HCT116 (cell line): ENCODE results near the gene SERINC3. TPM values are rescaled to one million over a fixed set of nuclear protein-coding genes. Genes with fewer than 3 reads are reported as not detected.

Source experiments
- ATAC-seq: fragments of 200-7000 bp; cut with Tn5 transposase; 2 replicates; pipeline ENCODE4 v1.9.1; 2020; ENCODE audit warnings: mild to moderate bottlenecking, moderate library complexity
- BruUV-seq: library from RNA; stranded (reverse); fragments of 400-500 nt; replicated peaks from 2 replicates; lab custom pipeline; 2021; lab: Mats Ljungman, UMichigan
- CTCF ChIA-PET: fragments of 300-600 bp; sonication (Branson Sonifier 250); formaldehyde crosslinking; loops from one replicate; lab custom pipeline; 2021; ENCODE audit warnings: antibody characterized with exemption; lab: Charles Lee
- POLR2A ChIA-PET: fragments of 300-600, 350-600 bp; sonication (Branson Sonifier 250); formaldehyde crosslinking; loops from one replicate; lab custom pipeline; 2021; ENCODE audit warnings: antibody characterized with exemption; lab: Charles Lee
- RAD21 ChIA-PET, 2 experiments: fragments of 300-600 bp; sonication (Branson Sonifier 250); formaldehyde crosslinking; loops; one replicate each; lab custom pipeline; 2023; ENCODE audit warnings: low total read pairs in 2 of 2; ENCODE audit not compliant: uncharacterized antibody in 2 of 2, unreplicated experiment in 2 of 2, low non-redundant PET in 1 of 2; lab: Charles Lee
- DNase-seq: peaks from one replicate; pipeline ENCODE4 v3.0.0-alpha.2; 2010; ENCODE audit warnings: low read depth, low spot score
- H2AFZ ChIP-seq: fragments of 200-600 bp; shearing (Covaris generic), sonication (generic); 2 replicates; pipeline ENCODE4 v1.6.1; 2017; ENCODE audit warnings: low read depth, mixed run types, mixed read lengths, antibody characterized with exemption, low read length; ENCODE audit not compliant: poor library complexity, severe bottlenecking
- H3K27ac ChIP-seq: 2 replicates; pipeline ENCODE4 v1.5.1; 2012; ENCODE audit warnings: low read depth, low read length
- H3K27me3 ChIP-seq: fragments of 200-600 bp; sonication (generic); 2 replicates; pipeline ENCODE4 v1.6.1; 2016; ENCODE audit warnings: mixed run types, low read length, mixed read lengths; ENCODE audit not compliant: insufficient read depth
- H3K36me3 ChIP-seq, 2 experiments: fragments of 200-500 bp in 1 of 2; fragments of 200-600 bp in 1 of 2; sonication (Bioruptor generic) in 1 of 2; sonication (generic) in 1 of 2; 2 replicates each; pipeline versions ENCODE4 v1.5.1 to v1.6.1; 2014 to 2016; ENCODE audit warnings: low read length in 2 of 2, inconsistent platforms in 1 of 2, mixed read lengths in 1 of 2, mixed run types in 1 of 2; ENCODE audit not compliant: insufficient read depth in 2 of 2, control insufficient read depth in 1 of 2
- H3K4me1 ChIP-seq, 2 experiments: fragments of 200-600 bp in 1 of 2; sonication (generic) in 1 of 2; 2 replicates each; pipeline versions ENCODE4 v1.5.1 to v1.6.1; 2012 to 2017; ENCODE audit warnings: low read length in 2 of 2, inconsistent platforms in 1 of 2, mild to moderate bottlenecking in 1 of 2, mixed read lengths in 1 of 2, mixed run types in 1 of 2, moderate library complexity in 1 of 2; ENCODE audit not compliant: insufficient read depth in 2 of 2, control insufficient read depth in 1 of 2
- H3K4me2 ChIP-seq: fragments of 200-600 bp; sonication (generic); 2 replicates; pipeline ENCODE4 v1.6.1; 2017; ENCODE audit warnings: mixed run types, low read length, mixed read lengths
- H3K4me3 ChIP-seq, 2 experiments: fragments of 200-600 bp in 1 of 2; sonication (generic) in 1 of 2; replicated peaks in 1 of 2; 2 replicates each; pipeline ENCODE4 v1.5.1; 2011 to 2016; ENCODE audit warnings: low read length in 2 of 2, control low read depth in 1 of 2, low read depth in 1 of 2, mild to moderate bottlenecking in 1 of 2, mixed read lengths in 1 of 2, mixed run types in 1 of 2
- H3K79me2 ChIP-seq: fragments of 200-600 bp; sonication (generic); 2 replicates; pipeline ENCODE4 v1.6.1; 2017; ENCODE audit warnings: mild to moderate bottlenecking, mixed run types, low read length, moderate library complexity, mixed read lengths; ENCODE audit not compliant: insufficient read depth
- H3K9ac ChIP-seq: fragments of 200-600 bp; sonication (generic); 2 replicates; pipeline ENCODE4 v1.6.1; 2016; ENCODE audit warnings: low read length, mixed read lengths
- H3K9me2 ChIP-seq: fragments of 200-600 bp; sonication (generic), shearing (Covaris generic); 2 replicates; pipeline ENCODE4 v1.6.1; 2017; ENCODE audit warnings: mixed run types, mild to moderate bottlenecking, moderate library complexity; ENCODE audit not compliant: insufficient read depth
- H3K9me3 ChIP-seq, 2 experiments: fragments of 200-500 bp in 1 of 2; fragments of 200-600 bp in 1 of 2; sonication (Bioruptor generic) in 1 of 2; sonication (generic) in 1 of 2; 2 replicates each; pipeline ENCODE4 v1.6.1; 2014 to 2017; ENCODE audit warnings: low read length in 2 of 2, mixed read lengths in 2 of 2, inconsistent platforms in 1 of 2, low read depth in 1 of 2, mild to moderate bottlenecking in 1 of 2, mixed run types in 1 of 2, moderate library complexity in 1 of 2; ENCODE audit not compliant: control insufficient read depth in 1 of 2, insufficient read depth in 1 of 2
- H4K20me1 ChIP-seq: fragments of 200-600 bp; sonication (generic), shearing (Covaris generic); 2 replicates; pipeline ENCODE4 v1.6.1; 2017; ENCODE audit warnings: mixed run types, mild to moderate bottlenecking, moderate library complexity; ENCODE audit not compliant: insufficient read depth
- CBX3 ChIP-seq: IDR thresholded peaks from 2 replicates; pipeline ENCODE4 v1.6.1; 2012; ENCODE audit warnings: low read depth
- CEBPB ChIP-seq: IDR thresholded peaks from 2 replicates; pipeline ENCODE4 v1.6.1; 2012; ENCODE audit warnings: low read depth
- ELF1 ChIP-seq: IDR thresholded peaks from 2 replicates; pipeline ENCODE4 v1.6.1; 2012; ENCODE audit warnings: low read depth, borderline replicate concordance
- EZH2 ChIP-seq: fragments of 200-600 bp; sonication (generic); IDR thresholded peaks from 2 replicates; pipeline ENCODE4 v1.6.1; 2017; ENCODE audit warnings: antibody characterized with exemption, mixed run types
- EZH2phosphoT487 ChIP-seq: fragments of 200-600 bp; IDR thresholded peaks from 2 replicates; pipeline ENCODE4 v1.6.1; 2018; ENCODE audit warnings: antibody characterized with exemption, borderline replicate concordance
- FOSL1 ChIP-seq: IDR thresholded peaks from 2 replicates; pipeline ENCODE4 v1.6.1; 2012; ENCODE audit warnings: low read depth
- JUND ChIP-seq: IDR thresholded peaks from 2 replicates; pipeline ENCODE4 v1.6.1; 2012
- POLR2A ChIP-seq: IDR thresholded peaks from 2 replicates; pipeline ENCODE4 v1.7.0; 2011; ENCODE audit warnings: borderline replicate concordance; ENCODE audit not compliant: insufficient read depth, insufficient read length; ENCODE audit errors: extremely low read depth
- POLR2AphosphoS5 ChIP-seq: IDR thresholded peaks from 2 replicates; pipeline ENCODE4 v1.6.1; 2011; ENCODE audit warnings: mild to moderate bottlenecking, low read depth, low read length, moderate library complexity
- RAD21 ChIP-seq: IDR thresholded peaks from 2 replicates; pipeline ENCODE4 v1.6.1; 2012; ENCODE audit warnings: low read depth, mild to moderate bottlenecking
- SIN3A ChIP-seq: IDR thresholded peaks from 2 replicates; pipeline ENCODE4 v1.6.1; 2012; ENCODE audit warnings: low read depth
- SP1 ChIP-seq: IDR thresholded peaks from 2 replicates; pipeline ENCODE4 v1.6.1; 2012; ENCODE audit warnings: low read depth
- SRF ChIP-seq: IDR thresholded peaks from 2 replicates; pipeline ENCODE4 v1.6.1; 2012; ENCODE audit warnings: low read depth
- TCF7L2 ChIP-seq: IDR thresholded peaks from 2 replicates; pipeline ENCODE4 v1.7.0; 2011; ENCODE audit warnings: borderline replicate concordance, inconsistent platforms; ENCODE audit not compliant: insufficient read depth, insufficient read length; ENCODE audit errors: extremely low read depth
- YY1 ChIP-seq: IDR thresholded peaks from 2 replicates; pipeline ENCODE4 v1.6.1; 2011; ENCODE audit warnings: low read length, low read depth, moderate library complexity, mild to moderate bottlenecking; ENCODE audit not compliant: insufficient replicate concordance; ENCODE audit errors: extremely low read depth
- ZBTB33 ChIP-seq: IDR thresholded peaks from 2 replicates; pipeline ENCODE4 v1.6.1; 2011; ENCODE audit warnings: mild to moderate bottlenecking, low read length, moderate library complexity; ENCODE audit not compliant: insufficient replicate concordance; ENCODE audit errors: extremely low read depth
- ZFX ChIP-seq: fragments of 450-650 bp; IDR thresholded peaks from 2 replicates; pipeline ENCODE4 v1.6.1; 2017
- ZNF274 ChIP-seq: fragments of 200-500 bp; sonication (Bioruptor generic); IDR thresholded peaks from 2 replicates; pipeline ENCODE4 v1.6.1; 2014; ENCODE audit warnings: mild to moderate bottlenecking, low read depth, low read length, inconsistent platforms
- intact Hi-C: fragments of 100-400 bp; cut with micrococcal nuclease; formaldehyde crosslinking; loops from 2 replicates; pipeline ENCODE4 v1.10.0; 2022
- total RNA-seq: library from RNA; stranded (reverse); gene quantifications from one replicate; pipeline ENCODE4 v1.2.1, GENCODE V29; 2021; ENCODE audit not compliant: unreplicated experiment
- TF ChIP-seq, protein P1 (sequence below): IDR thresholded peaks from 2 replicates; pipeline ENCODE4 v1.6.1; 2012
- TF ChIP-seq, protein P2 (sequence below), 3 experiments: fragments of 200-600 bp in 1 of 3; sonication (generic) in 1 of 3; IDR thresholded peaks in 2 of 3; conservative IDR thresholded peaks in 1 of 3; 2 replicates each; pipeline ENCODE4 v1.5.1; 2012 to 2017; ENCODE audit warnings: low read depth in 2 of 3, low read length in 2 of 3, antibody characterized with exemption in 1 of 3, borderline replicate concordance in 1 of 3, control low read depth in 1 of 3, mild to moderate bottlenecking in 1 of 3, mixed read lengths in 1 of 3, mixed run types in 1 of 3, moderate library complexity in 1 of 3; ENCODE audit not compliant: insufficient read depth in 1 of 3

Gene SERINC3
- total RNA-seq, 1 experiment from 2014 or later: 56.8 TPM

DNA sequence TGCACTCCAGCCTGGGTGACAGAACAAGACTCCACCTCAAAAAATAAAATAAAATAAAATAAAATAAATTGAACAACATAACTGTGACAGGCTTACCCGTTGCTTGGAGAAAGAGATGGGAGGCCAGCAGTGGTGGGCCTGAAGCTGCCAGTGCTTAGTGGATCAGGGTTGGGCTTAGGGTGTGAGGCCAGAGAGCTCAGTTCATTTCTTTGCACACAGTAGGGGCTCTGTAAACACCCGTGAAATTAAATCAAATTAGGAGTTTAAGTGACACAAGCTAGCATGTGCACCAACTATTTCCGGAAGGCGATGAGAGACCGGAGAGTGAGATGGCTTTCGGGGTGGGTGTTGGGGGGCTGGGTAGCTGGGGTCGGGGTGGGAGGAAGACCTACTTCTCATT lies 72.0 kb downstream of the SERINC3 start (continued):
- TF ChIP-seq YY1 (no peak), SP1 (no peak), FOSL1 (no peak)

- ATAC-seq: peak; percentile 85
- BruUV-seq: no TSS peak
- CTCF ChIA-PET: interaction anchor here (1.1 to 1.3 kb wide), 2 partner anchors 30 to 232 kb away, joined by 3 read pairs; no protein-coding TSS in a partner anchor
- POLR2A ChIA-PET: no interaction called here
- Histone ChIP-seq H3K27me3 (no peaks in the 10 kb centered on the region), H2AFZ (no peak overlapping the region), H3K4me2 (no peak overlapping the region), H3K9me3 (no peaks in the 10 kb centered on the region), H3K4me3 (no peak overlapping the region), H3K79me2 (no peaks in the 10 kb centered on the region), H3K4me1 (no peaks in the 10 kb centered on the region), H4K20me1 (no peaks in the 10 kb centered on the region), H3K9me2 (no peaks in the 10 kb centered on the region), H3K9ac (no peak overlapping the region), H3K27ac (no peak overlapping the region), H3K36me3 (no peaks in the 10 kb centered on the region)
- RAD21 ChIA-PET: no interaction called here
- TF ChIP-seq, protein P1, sequence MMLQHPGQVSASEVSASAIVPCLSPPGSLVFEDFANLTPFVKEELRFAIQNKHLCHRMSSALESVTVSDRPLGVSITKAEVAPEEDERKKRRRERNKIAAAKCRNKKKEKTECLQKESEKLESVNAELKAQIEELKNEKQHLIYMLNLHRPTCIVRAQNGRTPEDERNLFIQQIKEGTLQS: no peak
- TF ChIP-seq POLR2AphosphoS5 (no peak), EZH2phosphoT487 (no peak), TCF7L2 (no peak), RAD21 (peak; percentile 24; the same call in 1 of the 2 replicates), ELF1 (no peak), CEBPB (no peak), ZFX (no peak), EZH2 (no peak), CBX3 (no peak), POLR2A (no peak), SIN3A (no peak), ZBTB33 (no peak), SRF (no peak), ZNF274 (no peak), JUND (no peak)
- TF ChIP-seq, protein P2, sequence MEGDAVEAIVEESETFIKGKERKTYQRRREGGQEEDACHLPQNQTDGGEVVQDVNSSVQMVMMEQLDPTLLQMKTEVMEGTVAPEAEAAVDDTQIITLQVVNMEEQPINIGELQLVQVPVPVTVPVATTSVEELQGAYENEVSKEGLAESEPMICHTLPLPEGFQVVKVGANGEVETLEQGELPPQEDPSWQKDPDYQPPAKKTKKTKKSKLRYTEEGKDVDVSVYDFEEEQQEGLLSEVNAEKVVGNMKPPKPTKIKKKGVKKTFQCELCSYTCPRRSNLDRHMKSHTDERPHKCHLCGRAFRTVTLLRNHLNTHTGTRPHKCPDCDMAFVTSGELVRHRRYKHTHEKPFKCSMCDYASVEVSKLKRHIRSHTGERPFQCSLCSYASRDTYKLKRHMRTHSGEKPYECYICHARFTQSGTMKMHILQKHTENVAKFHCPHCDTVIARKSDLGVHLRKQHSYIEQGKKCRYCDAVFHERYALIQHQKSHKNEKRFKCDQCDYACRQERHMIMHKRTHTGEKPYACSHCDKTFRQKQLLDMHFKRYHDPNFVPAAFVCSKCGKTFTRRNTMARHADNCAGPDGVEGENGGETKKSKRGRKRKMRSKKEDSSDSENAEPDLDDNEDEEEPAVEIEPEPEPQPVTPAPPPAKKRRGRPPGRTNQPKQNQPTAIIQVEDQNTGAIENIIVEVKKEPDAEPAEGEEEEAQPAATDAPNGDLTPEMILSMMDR (IDR thresholded peaks at IDR 0.05 in 2 of 3, conservative IDR thresholded peaks at IDR 0.05 in 1 of 3; ENCODE audit: borderline replicate concordance in 1 of 3, insufficient read depth in 1 of 3, low read depth in 2 of 3, low read length in 2 of 3): peak; percentile 16 to 77 (median 70); a peak in 5 of 6 replicates
- intact Hi-C loops: no loop called here
- DNase-seq: peak; percentile 16
Observed at GRCh38 chr20:44448753-44449546, 72.9 kb downstream of the SERINC3 start.
